ENCODE measurements around the gene PAK5. TPM values are rescaled to one million over a fixed set of nuclear protein-coding genes. Genes with fewer than 3 reads are reported as not detected.

PAK5 gene
- total and polyA plus RNA-seq, 2 of the 13 experiments (the other 11 are each of a cell fraction or from before 2014, with no cell fraction given): not detected

DNA sequence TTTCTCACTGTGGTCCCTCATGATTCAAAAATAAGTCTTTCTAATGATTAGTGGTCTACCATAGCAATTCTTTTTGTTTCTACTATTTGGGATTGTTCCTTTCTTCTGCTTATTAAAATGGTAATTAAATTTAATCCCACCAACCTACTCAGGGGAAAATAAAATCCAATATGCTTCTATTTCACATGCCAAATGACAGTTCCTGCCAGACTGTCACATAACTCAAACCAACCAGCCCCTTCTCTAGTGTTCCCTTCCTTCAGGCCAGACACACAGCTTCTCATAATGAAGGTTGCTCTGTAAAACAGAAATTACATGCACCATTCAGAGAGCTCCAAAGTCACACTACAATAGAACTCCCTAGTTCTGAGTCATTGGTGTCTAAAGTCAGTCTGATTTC lies 23.2 kb downstream of the PAK5 start:
- Histone ChIP-seq H3K79me2 (ENCODE audit: insufficient read depth, low read length) (no peaks in the 10 kb centered on the region), H4K20me1 (ENCODE audit: insufficient read depth, low read length) (no peaks in the 10 kb centered on the region), H3K9ac (ENCODE audit: insufficient read depth, low read depth, low read length) (no peak overlapping the region), H3K27me3 (ENCODE audit: control insufficient read depth in 1 of 2, insufficient read depth in 2 of 2, low read length in 2 of 2) (no peaks in the 10 kb centered on the region), H3K27ac (ENCODE audit: extremely low read length, insufficient read depth, low read length) (no peak overlapping the region), H3K4me2 (ENCODE audit: low read depth, low read length) (no peak overlapping the region), H2AFZ (ENCODE audit: low read length) (no peak overlapping the region), H3K4me1 (ENCODE audit: insufficient read depth, low read length) (no peaks in the 10 kb centered on the region), H3K36me3 (replicated peaks in 1 of 2; ENCODE audit: control insufficient read depth in 1 of 2, insufficient read depth in 2 of 2, low read length in 2 of 2) (no peaks in the 10 kb centered on the region), H3K9me3 (ENCODE audit: low read length) (no peaks in the 10 kb centered on the region), H3K4me3 (replicated peaks in 1 of 3; ENCODE audit: insufficient read depth in 1 of 3, low read depth in 2 of 3, low read length in 3 of 3) (no peak overlapping the region)
- BruUV-seq (replicated peaks): no TSS peak
- no peak for TF ChIP-seq ZKSCAN1 (IDR thresholded peaks at IDR 0.05; ENCODE audit: low read length)
- no peak for TF ChIP-seq TBP (CRISPR knock-in tag; IDR thresholded peaks at IDR 0.05)
- TF ChIP-seq, protein P1, sequence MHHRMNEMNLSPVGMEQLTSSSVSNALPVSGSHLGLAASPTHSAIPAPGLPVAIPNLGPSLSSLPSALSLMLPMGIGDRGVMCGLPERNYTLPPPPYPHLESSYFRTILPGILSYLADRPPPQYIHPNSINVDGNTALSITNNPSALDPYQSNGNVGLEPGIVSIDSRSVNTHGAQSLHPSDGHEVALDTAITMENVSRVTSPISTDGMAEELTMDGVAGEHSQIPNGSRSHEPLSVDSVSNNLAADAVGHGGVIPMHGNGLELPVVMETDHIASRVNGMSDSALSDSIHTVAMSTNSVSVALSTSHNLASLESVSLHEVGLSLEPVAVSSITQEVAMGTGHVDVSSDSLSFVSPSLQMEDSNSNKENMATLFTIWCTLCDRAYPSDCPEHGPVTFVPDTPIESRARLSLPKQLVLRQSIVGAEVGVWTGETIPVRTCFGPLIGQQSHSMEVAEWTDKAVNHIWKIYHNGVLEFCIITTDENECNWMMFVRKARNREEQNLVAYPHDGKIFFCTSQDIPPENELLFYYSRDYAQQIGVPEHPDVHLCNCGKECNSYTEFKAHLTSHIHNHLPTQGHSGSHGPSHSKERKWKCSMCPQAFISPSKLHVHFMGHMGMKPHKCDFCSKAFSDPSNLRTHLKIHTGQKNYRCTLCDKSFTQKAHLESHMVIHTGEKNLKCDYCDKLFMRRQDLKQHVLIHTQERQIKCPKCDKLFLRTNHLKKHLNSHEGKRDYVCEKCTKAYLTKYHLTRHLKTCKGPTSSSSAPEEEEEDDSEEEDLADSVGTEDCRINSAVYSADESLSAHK (CRISPR knock-in tag; IDR thresholded peaks at IDR 0.05; ENCODE audit: borderline replicate concordance): no peak
- TF ChIP-seq ZNF343 (CRISPR knock-in tag; IDR thresholded peaks at IDR 0.05): no peak
- no peak for TF ChIP-seq IRX3 (CRISPR knock-in tag; IDR thresholded peaks at IDR 0.05; ENCODE audit: borderline replicate concordance, low read depth)
- TF ChIP-seq, protein P2, sequence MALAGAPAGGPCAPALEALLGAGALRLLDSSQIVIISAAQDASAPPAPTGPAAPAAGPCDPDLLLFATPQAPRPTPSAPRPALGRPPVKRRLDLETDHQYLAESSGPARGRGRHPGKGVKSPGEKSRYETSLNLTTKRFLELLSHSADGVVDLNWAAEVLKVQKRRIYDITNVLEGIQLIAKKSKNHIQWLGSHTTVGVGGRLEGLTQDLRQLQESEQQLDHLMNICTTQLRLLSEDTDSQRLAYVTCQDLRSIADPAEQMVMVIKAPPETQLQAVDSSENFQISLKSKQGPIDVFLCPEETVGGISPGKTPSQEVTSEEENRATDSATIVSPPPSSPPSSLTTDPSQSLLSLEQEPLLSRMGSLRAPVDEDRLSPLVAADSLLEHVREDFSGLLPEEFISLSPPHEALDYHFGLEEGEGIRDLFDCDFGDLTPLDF (CRISPR knock-in tag; IDR thresholded peaks at IDR 0.05): no peak
- TF ChIP-seq PAX8 (CRISPR knock-in tag; IDR thresholded peaks at IDR 0.05; ENCODE audit: borderline replicate concordance): no peak
- no peak for TF ChIP-seq ZNF768 (CRISPR knock-in tag; IDR thresholded peaks at IDR 0.05)
- TF ChIP-seq SP2 (CRISPR knock-in tag; IDR thresholded peaks at IDR 0.05): no peak
- ChIA-PET POLR2A (no interaction called here), CTCF (ENCODE audit: low intra/inter-chr PET ratio, low total read pairs) (no interaction called here)
- in situ Hi-C loops (cut with HindIII; ENCODE audit: extremely low pct_ligation_motif_present, low pct_unique_long_range_greater_than_20kb): no loop called here
- no peak for DNase-seq (ENCODE audit: low spot score)
- no peak for FAIRE-seq
- intact Hi-C loops (cut with micrococcal nuclease; ENCODE audit: unreplicated experiment): no loop called here
- ATAC-seq: no peak
